Suppressor macrophage (primary cell): ENCODE data around the gene SLC22A23.

Experiments used
- DNase-seq, 4 experiments: peaks; one replicate each; pipeline ENCODE4 v3.0.0-alpha.2; 2020 to 2022

Gene SLC22A23

DNA sequence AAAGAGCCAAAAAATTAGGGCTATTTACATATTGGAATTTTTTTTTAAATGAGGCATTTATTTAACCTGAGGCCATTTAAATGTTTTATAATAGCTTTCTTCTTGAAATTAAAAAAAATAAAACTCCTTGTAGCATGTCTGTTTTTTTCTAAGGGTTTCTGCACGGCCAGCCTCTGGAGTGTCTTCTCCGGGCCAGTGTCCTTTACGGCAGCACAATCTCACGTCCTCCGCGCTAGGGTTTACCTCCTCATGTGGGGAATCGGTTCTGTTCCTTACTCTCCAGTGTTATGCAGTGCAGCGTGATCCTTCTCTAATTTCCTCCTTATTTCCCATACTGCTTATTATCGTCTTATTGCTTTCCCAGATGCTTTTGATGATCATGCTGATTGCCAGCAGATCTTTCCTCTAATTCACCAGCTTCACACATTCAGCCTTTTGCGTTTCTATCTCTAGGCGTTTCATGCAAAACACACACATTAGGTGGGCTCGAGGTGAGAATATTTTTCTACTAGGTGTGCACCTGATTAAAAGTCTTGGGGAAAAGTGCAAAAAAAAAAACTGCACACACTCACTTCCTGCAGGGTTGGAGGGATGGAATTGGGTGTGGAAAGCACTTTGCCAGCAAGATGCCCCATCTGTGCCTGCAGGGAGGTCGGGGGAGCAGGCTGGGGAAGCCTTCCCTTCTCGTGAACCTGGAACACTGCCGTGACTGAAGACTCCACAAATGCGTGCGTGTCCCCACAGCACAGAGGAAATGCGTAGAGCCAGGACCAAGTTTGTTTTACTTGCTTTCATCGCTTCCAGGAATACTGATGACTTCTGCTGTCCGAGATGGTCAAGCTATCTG is 142.0 kb downstream of the SLC22A23 start:
- DNase-seq: no peak

- DNase-seq: no peak
These were observed 142.7 kb downstream of the SLC22A23 start for GRCh38 chr6:3314176-3314575.

GRCh38 chr6:3312604-3313231 is 144.1 kb downstream of the SLC22A23 start:
- DNase-seq: peak; percentile 74 to 88 (median 86)

DNA sequence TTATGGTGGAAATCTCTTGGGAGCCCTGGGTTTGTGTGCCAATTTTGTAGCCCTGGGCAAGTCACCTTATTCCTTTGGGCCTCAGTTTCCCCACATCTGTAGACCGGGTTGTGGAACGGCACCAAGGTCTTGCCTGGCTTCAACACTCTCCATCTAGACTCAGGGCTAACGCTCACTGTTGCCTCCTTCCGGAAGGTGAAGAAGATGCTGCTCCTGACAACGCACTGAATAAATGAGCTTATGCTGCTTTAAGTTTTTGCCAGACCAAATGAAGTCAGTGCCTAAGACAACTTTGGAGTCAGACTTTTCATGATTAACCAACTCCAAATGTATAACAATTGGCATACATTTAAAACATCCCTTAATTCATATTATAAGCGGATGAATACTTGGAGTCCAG is 145.0 kb downstream of the SLC22A23 start:
- no peak for DNase-seq

- DNase-seq: no peak
These were observed 146.1 kb downstream of the SLC22A23 start for GRCh38 chr6:3310703-3311102.

GRCh38 chr6:3310051-3310448 is 146.8 kb downstream of the SLC22A23 start:
- DNase-seq: no peak

GRCh38 chr6:3309391-3310050 is 147.3 kb downstream of the SLC22A23 start:
- no peak for DNase-seq

- no peak for DNase-seq
These were observed 148.7 kb downstream of the SLC22A23 start for GRCh38 chr6:3308106-3308505.

- DNase-seq: no peak
These were observed 149.4 kb downstream of the SLC22A23 start for GRCh38 chr6:3307436-3307835.

DNA sequence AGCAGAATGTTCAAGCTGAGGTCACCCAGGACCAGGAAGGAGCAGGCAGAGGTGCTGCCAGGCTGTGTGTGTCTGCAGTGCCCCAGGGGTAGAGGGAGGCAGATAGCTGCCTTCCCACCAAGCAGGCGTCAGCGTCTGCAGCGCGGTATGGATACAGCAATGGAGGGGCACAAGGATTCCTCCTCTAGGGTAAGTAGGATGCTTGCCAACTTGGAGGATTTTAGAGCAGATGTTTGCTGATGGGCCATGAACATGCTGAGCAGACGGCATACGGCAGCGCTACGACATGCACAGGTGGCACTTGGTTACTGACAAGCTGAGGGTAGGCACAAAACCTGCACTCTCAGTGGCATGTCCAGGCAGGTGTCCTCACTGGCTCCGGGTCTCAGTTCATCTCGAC is 150.0 kb downstream of the SLC22A23 start:
- no peak for DNase-seq

DNA sequence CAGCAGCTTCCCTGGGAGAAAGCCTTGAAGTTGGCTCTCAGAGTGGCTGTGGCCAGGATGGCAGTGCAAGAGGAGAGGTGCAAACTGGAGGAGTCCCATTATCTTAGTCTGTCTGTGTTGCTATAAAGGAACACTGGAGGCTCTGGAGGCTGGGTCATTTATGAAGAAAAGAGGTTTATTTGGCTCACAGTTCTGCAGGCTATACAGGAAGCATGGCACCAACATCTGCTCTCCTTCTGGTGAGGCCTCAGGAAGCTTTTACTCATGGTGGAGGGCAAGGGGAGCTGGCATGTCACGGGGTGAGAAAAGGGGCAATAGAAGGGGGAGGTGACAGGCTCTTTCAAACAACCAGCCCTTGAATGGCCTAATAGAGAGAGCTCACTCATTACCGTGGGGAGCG is 151.0 kb downstream of the SLC22A23 start:
- no peak for DNase-seq

- DNase-seq: no peak
These were observed 151.7 kb downstream of the SLC22A23 start for GRCh38 chr6:3305216-3305565.

DNA sequence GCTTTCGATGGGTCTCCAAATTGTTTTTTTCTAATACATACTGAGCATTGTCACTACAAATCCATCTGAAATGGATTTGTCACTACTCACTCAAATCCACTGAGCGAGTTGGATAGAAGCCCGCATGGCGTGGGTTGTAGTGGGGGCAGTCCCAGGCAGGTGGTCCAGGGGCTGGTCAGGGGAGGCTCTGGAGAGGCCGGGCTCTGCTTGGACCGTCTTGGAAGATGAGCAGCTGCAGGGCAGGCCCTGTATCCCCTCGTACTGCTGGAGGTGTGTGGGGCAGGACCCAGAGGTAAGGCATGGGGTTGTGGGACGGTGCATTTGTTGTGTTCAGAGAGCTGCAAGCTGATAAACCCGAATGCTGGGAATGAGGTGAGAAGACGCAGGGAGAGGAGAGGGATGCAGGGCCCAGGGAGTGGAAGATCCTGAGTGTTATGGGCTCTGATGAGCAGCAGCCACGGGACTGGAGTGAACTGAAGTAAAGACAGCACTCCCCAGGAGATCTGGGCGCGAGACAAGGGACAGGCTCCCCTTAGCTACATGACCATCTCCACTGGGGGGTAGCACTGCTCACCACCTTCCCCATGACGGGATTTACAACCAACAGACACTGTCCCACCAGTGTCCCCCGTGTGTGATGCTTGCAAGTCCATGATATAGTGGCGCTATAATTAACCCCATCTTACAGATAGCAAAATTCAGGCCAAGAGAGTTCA is 152.2 kb downstream of the SLC22A23 start:
- DNase-seq: no peak

DNA sequence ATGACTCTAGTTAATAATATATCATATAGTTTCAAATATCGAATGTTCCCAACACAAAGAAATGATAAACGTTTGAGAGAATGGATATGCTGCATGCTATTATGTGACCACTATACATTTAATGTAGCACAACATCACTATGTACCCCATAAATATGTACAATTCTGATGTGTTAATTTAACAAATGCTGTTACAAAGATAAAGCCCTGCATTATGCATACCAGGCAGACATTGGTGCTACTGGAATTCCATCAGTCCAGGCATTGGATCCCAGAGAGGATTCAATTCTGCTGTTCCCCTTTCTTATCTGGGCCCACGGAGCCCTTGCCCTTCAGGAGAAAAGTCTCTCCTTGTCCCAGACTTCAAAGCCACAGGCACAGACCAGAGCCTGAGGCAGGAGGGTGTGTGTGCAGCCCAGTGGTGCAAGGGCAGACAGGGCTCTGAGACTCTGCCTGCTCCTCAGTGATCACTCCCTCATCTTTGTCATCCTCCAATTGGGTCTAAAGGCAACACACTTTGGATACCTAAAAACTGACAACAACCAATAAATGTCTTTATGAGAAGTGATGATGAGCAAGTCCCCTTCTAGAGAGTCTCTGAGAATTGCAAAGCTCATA is 152.9 kb downstream of the SLC22A23 start:
- no peak for DNase-seq

GRCh38 chr6:3301506-3301905 is 155.3 kb downstream of the SLC22A23 start:
- DNase-seq: no peak

- no peak for DNase-seq
These were observed 157.6 kb downstream of the SLC22A23 start for GRCh38 chr6:3299221-3299620.

GRCh38 chr6:3297909-3298308 is 158.9 kb downstream of the SLC22A23 start:
- no peak for DNase-seq

DNA sequence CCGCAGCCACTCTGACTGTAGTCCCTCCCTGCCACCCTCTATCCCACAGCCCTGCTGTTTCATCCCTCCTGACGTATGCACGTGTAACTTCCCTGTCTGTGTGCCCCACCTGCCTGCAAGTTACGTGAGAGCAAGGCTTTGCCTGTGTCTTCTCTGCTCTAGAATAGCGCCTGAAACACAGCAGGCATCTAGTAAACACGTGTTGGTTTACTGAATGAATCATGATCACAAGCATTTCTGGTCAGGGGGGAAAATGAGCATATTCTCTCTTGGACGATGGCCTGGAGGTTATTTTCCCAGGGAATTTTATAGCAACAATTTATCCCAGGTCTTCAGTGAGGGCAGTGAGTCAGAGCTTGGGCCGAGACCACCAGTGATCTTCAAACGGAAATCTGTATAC is 159.8 kb downstream of the SLC22A23 start:
- no peak for DNase-seq

DNA sequence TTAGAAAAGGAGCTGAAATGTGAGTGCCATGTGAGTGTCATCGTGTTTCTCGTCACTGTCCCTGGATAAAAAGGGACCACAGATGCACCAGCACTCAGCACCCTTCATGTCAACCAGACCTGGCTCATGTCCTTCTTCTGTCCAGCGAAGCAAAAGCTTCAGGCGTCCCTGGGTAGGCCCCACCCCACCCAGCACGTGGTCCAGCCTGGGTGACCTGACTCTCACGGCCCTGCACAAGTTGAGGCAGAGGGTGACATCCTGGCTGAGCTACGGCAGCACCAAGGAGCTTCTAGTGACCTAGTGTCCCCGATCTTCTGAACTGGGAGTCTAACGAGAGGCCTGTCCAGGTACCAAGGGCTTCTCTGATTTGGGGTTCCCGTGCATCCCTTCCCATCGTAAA is 160.3 kb downstream of the SLC22A23 start:
- DNase-seq: no peak

- DNase-seq: no peak
These were observed 160.8 kb downstream of the SLC22A23 start for GRCh38 chr6:3296078-3296477.

- peak in 1 of 4 experiments; percentile 19 for DNase-seq
These were observed 161.7 kb downstream of the SLC22A23 start for GRCh38 chr6:3294921-3295871.

DNA sequence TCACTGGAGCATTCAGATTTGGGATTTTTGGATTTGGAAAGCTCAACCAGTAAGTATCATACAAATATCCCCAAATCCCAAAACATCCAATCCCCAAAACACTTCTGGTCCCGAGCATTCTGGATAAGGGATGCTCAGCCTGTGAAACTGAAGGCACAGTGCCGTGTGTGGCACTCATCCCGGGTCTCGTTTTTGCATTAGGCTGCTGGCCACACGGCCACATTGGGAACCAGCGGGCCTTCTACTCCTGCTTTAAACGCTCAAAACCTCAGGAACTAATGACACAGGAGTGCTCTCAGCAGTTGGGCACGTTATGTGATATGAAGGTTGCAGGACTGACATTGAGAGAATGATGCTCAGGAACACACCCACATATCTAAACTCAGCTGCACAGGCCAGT is 162.5 kb downstream of the SLC22A23 start:
- DNase-seq: no peak
